ENCODE results near the gene COL5A1.

GRCh38 chr9:134682651-134683364 lies 41.2 kb downstream of the COL5A1 start:
- TF ChIP-seq CTCF (IDR thresholded peaks at IDR 0.05) (no peak), POLR2A (IDR thresholded peaks at IDR 0.05) (no peak)

Data from Peyer's patch (tissue), 4 donors.